PC-3 (cell line): ENCODE measurements around the gene FIBCD1. TPM values are rescaled to one million over a fixed set of nuclear protein-coding genes. Genes with fewer than 3 reads are reported as not detected.

Experiments used
- ATAC-seq: fragments of 200-7000 bp; cut with Tn5 transposase; 2 replicates; pipeline ENCODE4 v1.9.1; 2020; ENCODE audit warnings: mild to moderate bottlenecking, moderate library complexity
- BruUV-seq: library from RNA; stranded (reverse); fragments of 400-500 nt; replicated peaks from 2 replicates; lab custom pipeline; 2021; lab: Mats Ljungman, UMichigan
- CTCF ChIA-PET: fragments of 300-600 bp; sonication (Branson Sonifier 250); formaldehyde crosslinking; loops from one replicate; lab custom pipeline; 2022; ENCODE audit warnings: antibody characterized with exemption; lab: Charles Lee
- POLR2A ChIA-PET: fragments of 300-600 bp; sonication (Branson Sonifier 250); formaldehyde crosslinking; loops from one replicate; lab custom pipeline; 2022; ENCODE audit warnings: antibody characterized with exemption; ENCODE audit not compliant: unreplicated experiment; lab: Charles Lee
- DNase-seq: peaks from one replicate; pipeline ENCODE4 v3.0.0-alpha.2; 2015
- H2AFZ ChIP-seq: fragments of 300-600 bp; sonication (generic); 2 replicates; pipeline ENCODE4 v1.6.0; 2016; ENCODE audit warnings: antibody characterized with exemption, low read length
- H3F3A ChIP-seq: fragments of 300-600 bp; sonication (generic); one replicate; pipeline ENCODE4 v1.6.0; 2017; ENCODE audit warnings: antibody characterized with exemption, low read length, control low read depth, mild to moderate bottlenecking; ENCODE audit not compliant: unreplicated experiment
- H3K27ac ChIP-seq: fragments of 300-600 bp; sonication (generic); 2 replicates; pipeline ENCODE4 v1.5.1; 2016; ENCODE audit warnings: mild to moderate bottlenecking, low read length
- H3K27me3 ChIP-seq: fragments of 300-600 bp; sonication (generic); 2 replicates; pipeline ENCODE4 v1.6.1; 2016; ENCODE audit warnings: low read length, mixed read lengths
- H3K36me3 ChIP-seq: fragments of 300-600 bp; sonication (generic); 2 replicates; pipeline ENCODE4 v1.6.1; 2016; ENCODE audit warnings: low read depth, mixed run types, low read length, mixed read lengths
- H3K4me1 ChIP-seq: fragments of 300-600 bp; sonication (generic); 2 replicates; pipeline ENCODE4 v1.5.1; 2016; ENCODE audit warnings: low read length; ENCODE audit not compliant: insufficient read depth
- H3K4me2 ChIP-seq: fragments of 300-600 bp; sonication (generic); 2 replicates; pipeline ENCODE4 v1.6.0; 2016; ENCODE audit warnings: low read length
- H3K4me3 ChIP-seq: fragments of 300-600 bp; sonication (generic); 2 replicates; pipeline ENCODE4 v1.5.1; 2016; ENCODE audit warnings: mild to moderate bottlenecking, low read length, mixed read lengths
- H3K79me2 ChIP-seq: fragments of 300-600 bp; sonication (generic); 2 replicates; pipeline ENCODE4 v1.6.1; 2017; ENCODE audit warnings: low read length, mixed read lengths
- H3K9ac ChIP-seq: fragments of 300-600 bp; sonication (generic); 2 replicates; pipeline ENCODE4 v1.6.0; 2016; ENCODE audit warnings: mild to moderate bottlenecking, low read length
- H3K9me2 ChIP-seq: fragments of 300-600 bp; sonication (generic); replicated peaks from 2 replicates; pipeline ENCODE4 v1.6.1; 2016; ENCODE audit warnings: mixed run types, low read length, mixed read lengths
- H3K9me3 ChIP-seq: fragments of 300-600 bp; sonication (generic); 2 replicates; pipeline ENCODE4 v1.6.1; 2016; ENCODE audit warnings: low read length, mixed read lengths
- H4K20me1 ChIP-seq: fragments of 300-600 bp; sonication (generic); 2 replicates; pipeline ENCODE4 v1.6.1; 2016; ENCODE audit warnings: low read length, mixed read lengths
- EZH2 ChIP-seq: fragments of 300-600 bp; sonication (generic); IDR thresholded peaks from one replicate; pipeline ENCODE4 v1.6.1; 2017; ENCODE audit warnings: antibody characterized with exemption, mild to moderate bottlenecking, low read length; ENCODE audit not compliant: unreplicated experiment
- EZH2phosphoT487 ChIP-seq: fragments of 300-600 bp; sonication (generic); IDR thresholded peaks from 2 replicates; pipeline ENCODE4 v1.6.1; 2018; ENCODE audit warnings: mild to moderate bottlenecking, antibody characterized with exemption, low read length, borderline replicate concordance
- intact Hi-C: fragments of 100-400 bp; cut with micrococcal nuclease; formaldehyde crosslinking; loops from 2 replicates; pipeline ENCODE4 v1.9.0; 2023
- total RNA-seq: library from RNA; depleted of rRNA; stranded (reverse); fragments of >200 nt; gene quantifications from 2 replicates; pipeline ENCODE4 v1.2.3, GENCODE V29; 2014
- TF ChIP-seq, protein P1 (sequence below): fragments of 300-600 bp; sonication (generic); conservative IDR thresholded peaks from 2 replicates; pipeline ENCODE4 v1.5.1; 2017; ENCODE audit warnings: antibody characterized with exemption, low read depth, mild to moderate bottlenecking, low read length

Gene FIBCD1
- total RNA-seq, 1 experiment from 2014 or later: 8.9 TPM

- Histone ChIP-seq H3K4me3 (no peak overlapping the region), H3K36me3 (no peaks in the 10 kb centered on the region), H3K4me1 (no peaks in the 10 kb centered on the region), H3K9me3 (no peaks in the 10 kb centered on the region), H3K27me3 (no peaks in the 10 kb centered on the region), H4K20me1 (no peaks in the 10 kb centered on the region), H3K9ac (no peak overlapping the region), H2AFZ (no peak overlapping the region), H3K27ac (no peak overlapping the region), H3K4me2 (no peak overlapping the region), H3K9me2 (no peaks in the 10 kb centered on the region), H3K79me2 (no peaks in the 10 kb centered on the region), H3F3A (no peaks in the 10 kb centered on the region)
- BruUV-seq: no TSS peak
- intact Hi-C loops: no loop called here
- ATAC-seq (no peak), DNase-seq (no peak)
- CTCF ChIA-PET: no interaction called here
- TF ChIP-seq EZH2phosphoT487 (no peak), EZH2 (no peak)
- TF ChIP-seq, protein P1, sequence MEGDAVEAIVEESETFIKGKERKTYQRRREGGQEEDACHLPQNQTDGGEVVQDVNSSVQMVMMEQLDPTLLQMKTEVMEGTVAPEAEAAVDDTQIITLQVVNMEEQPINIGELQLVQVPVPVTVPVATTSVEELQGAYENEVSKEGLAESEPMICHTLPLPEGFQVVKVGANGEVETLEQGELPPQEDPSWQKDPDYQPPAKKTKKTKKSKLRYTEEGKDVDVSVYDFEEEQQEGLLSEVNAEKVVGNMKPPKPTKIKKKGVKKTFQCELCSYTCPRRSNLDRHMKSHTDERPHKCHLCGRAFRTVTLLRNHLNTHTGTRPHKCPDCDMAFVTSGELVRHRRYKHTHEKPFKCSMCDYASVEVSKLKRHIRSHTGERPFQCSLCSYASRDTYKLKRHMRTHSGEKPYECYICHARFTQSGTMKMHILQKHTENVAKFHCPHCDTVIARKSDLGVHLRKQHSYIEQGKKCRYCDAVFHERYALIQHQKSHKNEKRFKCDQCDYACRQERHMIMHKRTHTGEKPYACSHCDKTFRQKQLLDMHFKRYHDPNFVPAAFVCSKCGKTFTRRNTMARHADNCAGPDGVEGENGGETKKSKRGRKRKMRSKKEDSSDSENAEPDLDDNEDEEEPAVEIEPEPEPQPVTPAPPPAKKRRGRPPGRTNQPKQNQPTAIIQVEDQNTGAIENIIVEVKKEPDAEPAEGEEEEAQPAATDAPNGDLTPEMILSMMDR: no peak
- POLR2A ChIA-PET: no interaction called here
These were observed 34.7 kb downstream of the FIBCD1 start for GRCh38 chr9:130904070-130905044.

DNA sequence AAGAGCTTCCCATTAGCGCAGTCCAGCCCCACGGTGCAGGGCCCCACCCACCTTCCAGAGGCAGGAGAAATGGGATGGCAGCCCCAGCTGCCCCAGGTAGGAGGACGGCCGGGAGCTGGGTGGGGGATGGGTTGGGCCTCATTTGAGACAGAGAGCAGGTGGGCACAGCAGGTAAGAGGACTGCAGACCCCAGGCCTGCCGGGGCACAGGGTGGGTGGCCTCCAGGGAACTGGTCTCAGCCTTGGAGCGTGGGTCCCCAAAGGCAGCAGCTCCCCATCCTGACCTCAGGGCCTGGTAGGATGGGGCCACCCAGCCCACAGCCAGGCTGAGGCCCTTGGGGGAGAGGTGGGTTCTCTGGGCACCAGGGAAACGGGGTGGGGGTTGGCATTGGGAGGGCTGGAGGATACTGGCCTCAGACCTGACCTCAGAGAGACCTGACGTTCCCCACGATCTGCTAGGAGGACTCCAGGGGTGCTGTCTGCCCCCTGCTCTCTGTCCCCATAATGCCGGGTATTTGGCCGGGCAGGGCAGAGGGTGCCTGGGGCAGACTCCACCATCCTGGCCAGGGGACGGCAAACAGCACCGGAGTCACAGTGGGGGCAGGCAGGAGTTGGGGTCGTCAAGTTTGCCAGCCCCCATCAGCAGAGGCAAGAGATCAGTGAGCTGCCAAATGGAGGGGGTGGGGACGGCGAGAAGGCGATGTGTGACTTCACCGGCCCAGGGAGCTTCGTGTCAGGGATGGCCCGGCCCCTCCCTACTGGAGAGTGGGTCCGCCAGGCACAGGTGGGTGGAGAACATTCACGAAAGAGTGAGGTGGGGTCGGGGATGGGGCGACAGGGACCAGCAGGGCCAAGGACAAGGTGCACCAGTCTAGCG, 35.6 kb downstream of the FIBCD1 start:
- Histone ChIP-seq H4K20me1 (no peaks in the 10 kb centered on the region), H3K4me2 (no peak overlapping the region), H3K27ac (no peak overlapping the region), H3K4me3 (no peak overlapping the region), H3K9me2 (no peaks in the 10 kb centered on the region), H3K9ac (no peak overlapping the region), H3K4me1 (no peaks in the 10 kb centered on the region), H3K79me2 (no peaks in the 10 kb centered on the region), H2AFZ (no peak overlapping the region), H3K27me3 (no peaks in the 10 kb centered on the region), H3K36me3 (no peaks in the 10 kb centered on the region), H3F3A (no peaks in the 10 kb centered on the region), H3K9me3 (no peaks in the 10 kb centered on the region)
- no peak for DNase-seq
- TF ChIP-seq, protein P1: no peak
- TF ChIP-seq EZH2phosphoT487 (no peak), EZH2 (no peak)
- POLR2A ChIA-PET: no interaction called here
- no TSS peak for BruUV-seq
- intact Hi-C loops: no loop called here
- no peak for ATAC-seq
- CTCF ChIA-PET: no interaction called here
